DOHH2 (cell line): ENCODE measurements around the gene COL27A1.

Experiments
- H3F3A ChIP-seq: fragments of 200-600 bp; sonication (generic), shearing (Covaris generic); 2 replicates; pipeline ENCODE4 v1.6.0; 2016; ENCODE audit warnings: antibody characterized with exemption, mild to moderate bottlenecking; ENCODE audit not compliant: control insufficient read depth, insufficient read depth
- H3K27ac ChIP-seq: fragments of 200-600 bp; sonication (generic); 2 replicates; pipeline ENCODE4 v1.5.1; 2014; ENCODE audit warnings: low read depth, mild to moderate bottlenecking, low read length, moderate library complexity
- H3K27me3 ChIP-seq: fragments of 200-600 bp; sonication (generic); 2 replicates; pipeline ENCODE4 v1.6.1; 2014; ENCODE audit warnings: mild to moderate bottlenecking, low read length, mixed read lengths; ENCODE audit not compliant: control insufficient read depth
- H3K36me3 ChIP-seq: fragments of 200-600 bp; sonication (generic); 2 replicates; pipeline ENCODE4 v1.6.1; 2014; ENCODE audit warnings: mild to moderate bottlenecking, low read length, moderate library complexity, mixed read lengths; ENCODE audit not compliant: control insufficient read depth
- H3K4me1 ChIP-seq: fragments of 200-600 bp; sonication (generic); 2 replicates; pipeline ENCODE4 v1.6.1; 2014; ENCODE audit warnings: mild to moderate bottlenecking, low read length, mixed read lengths; ENCODE audit not compliant: control insufficient read depth
- H3K4me2 ChIP-seq: fragments of 200-600 bp; sonication (generic); 2 replicates; pipeline ENCODE4 v1.6.0; 2014; ENCODE audit warnings: mild to moderate bottlenecking, low read length, moderate library complexity
- H3K4me3 ChIP-seq: fragments of 200-600 bp; sonication (generic); 2 replicates; pipeline ENCODE4 v1.5.1; 2014; ENCODE audit warnings: mild to moderate bottlenecking, low read length, mixed read lengths
- H3K79me2 ChIP-seq: fragments of 200-600 bp; sonication (generic); 2 replicates; pipeline ENCODE4 v1.6.1; 2014; ENCODE audit warnings: mild to moderate bottlenecking, low read length, mixed read lengths; ENCODE audit not compliant: control insufficient read depth
- H3K9me2 ChIP-seq: fragments of 200-600 bp; sonication (generic); replicated peaks from 2 replicates; pipeline ENCODE4 v1.6.1; 2014; ENCODE audit warnings: mild to moderate bottlenecking, low read length, mixed read lengths; ENCODE audit not compliant: control insufficient read depth
- H3K9me3 ChIP-seq: fragments of 200-600 bp; sonication (generic); 2 replicates; pipeline ENCODE4 v1.6.1; 2014; ENCODE audit warnings: antibody characterized with exemption, low read length, mixed read lengths; ENCODE audit not compliant: control insufficient read depth, insufficient read depth
- H4K20me1 ChIP-seq: fragments of 200-600 bp; sonication (generic); 2 replicates; pipeline ENCODE4 v1.6.0; 2014; ENCODE audit warnings: low read depth, mild to moderate bottlenecking, antibody characterized with exemption, low read length, moderate library complexity; ENCODE audit not compliant: control insufficient read depth, insufficient read depth
- EZH2phosphoT487 ChIP-seq: fragments of 200-600 bp; sonication (generic); IDR thresholded peaks from 2 replicates; pipeline ENCODE4 v1.6.1; 2017; ENCODE audit warnings: borderline replicate concordance, mild to moderate bottlenecking, antibody characterized with exemption, low read length, moderate library complexity, mixed read lengths
- TF ChIP-seq, protein P1 (sequence below): fragments of 200-600 bp; sonication (generic); IDR thresholded peaks from one replicate; pipeline ENCODE4 v1.5.1; 2014; ENCODE audit warnings: antibody characterized with exemption, mild to moderate bottlenecking, low read depth, low read length; ENCODE audit not compliant: poor library complexity, severe bottlenecking

Gene COL27A1

DNA sequence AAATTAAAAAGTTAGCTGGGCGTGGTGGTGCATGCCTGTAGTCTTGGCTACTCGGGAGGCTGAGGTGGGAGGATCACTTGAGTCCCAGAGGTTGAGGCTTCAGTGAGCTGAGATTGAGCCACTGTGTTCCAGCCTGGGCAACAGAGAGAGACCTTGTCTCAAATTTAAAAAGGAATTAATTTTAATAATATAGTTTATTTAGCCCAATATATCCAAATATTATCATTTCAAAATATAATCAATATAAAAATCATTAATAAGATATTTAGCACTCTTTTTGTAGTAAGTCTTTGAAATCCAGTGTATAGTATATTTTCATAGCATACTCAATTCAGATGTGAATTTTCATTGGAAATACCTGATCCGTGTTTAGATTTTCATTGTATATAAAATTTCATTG lies 124.4 kb downstream of the COL27A1 start:
- no peaks in the 10 kb centered on the region for H4K20me1 ChIP-seq
- no peak overlapping the region for H3K4me3 ChIP-seq
- H3K9me3 ChIP-seq: no peaks in the 10 kb centered on the region
- no peaks in the 10 kb centered on the region for H3F3A ChIP-seq
- TF ChIP-seq EZH2phosphoT487: no peak
- TF ChIP-seq, protein P1, sequence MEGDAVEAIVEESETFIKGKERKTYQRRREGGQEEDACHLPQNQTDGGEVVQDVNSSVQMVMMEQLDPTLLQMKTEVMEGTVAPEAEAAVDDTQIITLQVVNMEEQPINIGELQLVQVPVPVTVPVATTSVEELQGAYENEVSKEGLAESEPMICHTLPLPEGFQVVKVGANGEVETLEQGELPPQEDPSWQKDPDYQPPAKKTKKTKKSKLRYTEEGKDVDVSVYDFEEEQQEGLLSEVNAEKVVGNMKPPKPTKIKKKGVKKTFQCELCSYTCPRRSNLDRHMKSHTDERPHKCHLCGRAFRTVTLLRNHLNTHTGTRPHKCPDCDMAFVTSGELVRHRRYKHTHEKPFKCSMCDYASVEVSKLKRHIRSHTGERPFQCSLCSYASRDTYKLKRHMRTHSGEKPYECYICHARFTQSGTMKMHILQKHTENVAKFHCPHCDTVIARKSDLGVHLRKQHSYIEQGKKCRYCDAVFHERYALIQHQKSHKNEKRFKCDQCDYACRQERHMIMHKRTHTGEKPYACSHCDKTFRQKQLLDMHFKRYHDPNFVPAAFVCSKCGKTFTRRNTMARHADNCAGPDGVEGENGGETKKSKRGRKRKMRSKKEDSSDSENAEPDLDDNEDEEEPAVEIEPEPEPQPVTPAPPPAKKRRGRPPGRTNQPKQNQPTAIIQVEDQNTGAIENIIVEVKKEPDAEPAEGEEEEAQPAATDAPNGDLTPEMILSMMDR: no peak
- no peak overlapping the region for H3K27ac ChIP-seq
- H3K9me2 ChIP-seq: no peaks in the 10 kb centered on the region
- H3K27me3 ChIP-seq: no peaks in the 10 kb centered on the region
- H3K4me2 ChIP-seq: no peak overlapping the region
- no peaks in the 10 kb centered on the region for H3K79me2 ChIP-seq
- no peaks in the 10 kb centered on the region for H3K36me3 ChIP-seq
- H3K4me1 ChIP-seq: no peaks in the 10 kb centered on the region

GRCh38 chr9:114280636-114281472 lies 125.5 kb downstream of the COL27A1 start:
- Histone ChIP-seq H3K27me3 (no peaks in the 10 kb centered on the region), H3K36me3 (no peaks in the 10 kb centered on the region), H4K20me1 (no peaks in the 10 kb centered on the region), H3K4me1 (no peaks in the 10 kb centered on the region), H3K79me2 (no peaks in the 10 kb centered on the region), H3K9me3 (no peaks in the 10 kb centered on the region), H3K27ac (no peak overlapping the region), H3F3A (no peaks in the 10 kb centered on the region), H3K4me3 (no peak overlapping the region), H3K9me2 (no peaks in the 10 kb centered on the region), H3K4me2 (no peak overlapping the region)
- TF ChIP-seq, protein P1: no peak
- TF ChIP-seq EZH2phosphoT487: no peak

- Histone ChIP-seq H3K27ac (no peak overlapping the region), H3K9me3 (no peaks in the 10 kb centered on the region), H3K79me2 (no peaks in the 10 kb centered on the region), H3K4me1 (no peaks in the 10 kb centered on the region), H4K20me1 (no peaks in the 10 kb centered on the region), H3F3A (no peaks in the 10 kb centered on the region), H3K4me2 (no peak overlapping the region), H3K9me2 (no peaks in the 10 kb centered on the region), H3K36me3 (no peaks in the 10 kb centered on the region), H3K27me3 (no peaks in the 10 kb centered on the region), H3K4me3 (no peak overlapping the region)
- TF ChIP-seq EZH2phosphoT487: no peak
- TF ChIP-seq, protein P1: no peak
These were observed 126.3 kb downstream of the COL27A1 start for GRCh38 chr9:114281473-114282103.
